ENCODE results near the gene STAT5B. TPM values are rescaled to one million over a fixed set of nuclear protein-coding genes. Genes with fewer than 3 reads are reported as not detected.

The STAT5B gene
- total RNA-seq, 1 donor from 2014 or later, result 80.6 TPM

- no peak for TF ChIP-seq CTCF (IDR thresholded peaks at IDR 0.05)
- no peaks in the 10 kb centered on the region for H3K27me3 ChIP-seq
- H3K27ac ChIP-seq, result no peak overlapping the region
- H3K36me3 ChIP-seq, result peaks cover 28 to 42% of the 10 kb centered on the region in 2 donors
- DNase-seq (ENCODE audit: low spot score in 2 of 2), result no peak
- peaks cover 0 to 2% of the 10 kb centered on the region in 2 donors for H3K4me1 ChIP-seq
- no peak overlapping the region for H3K4me3 ChIP-seq
- H3K9me3 ChIP-seq, result no peaks in the 10 kb centered on the region
- intact Hi-C loops (cut with DNase I), result no loop called here
Measured at GRCh38 chr17:42294469-42295398, 18.5 kb upstream of the STAT5B start.

- Histone ChIP-seq H3K4me3 (no peak overlapping the region), H3K27me3 (no peaks in the 10 kb centered on the region), H3K36me3 (peaks cover 19 to 22% of the 10 kb centered on the region in 2 donors), H3K27ac (no peak overlapping the region), H3K4me1 (peaks cover 16 to 20% of the 10 kb centered on the region in 2 donors), H3K9me3 (no peaks in the 10 kb centered on the region)
- TF ChIP-seq CTCF (IDR thresholded peaks at IDR 0.05), result no peak
- intact Hi-C loops (cut with DNase I), result no loop called here
- DNase-seq (ENCODE audit: low spot score in 2 of 2), result no peak
Measured at GRCh38 chr17:42291129-42291528, 14.9 kb upstream of the STAT5B start.

- Histone ChIP-seq H3K4me3 (no peak overlapping the region), H3K4me1 (peaks cover 16 to 21% of the 10 kb centered on the region in 2 donors), H3K27me3 (no peaks in the 10 kb centered on the region), H3K27ac (no peak overlapping the region), H3K36me3 (peaks cover 16 to 19% of the 10 kb centered on the region in 2 donors), H3K9me3 (no peaks in the 10 kb centered on the region)
- TF ChIP-seq CTCF (IDR thresholded peaks at IDR 0.05), result no peak
- intact Hi-C loops (cut with DNase I), result no loop called here
- DNase-seq (ENCODE audit: low spot score in 2 of 2), result no peak
Measured at GRCh38 chr17:42290577-42290976, 14.4 kb upstream of the STAT5B start.

- DNase-seq (ENCODE audit: low spot score in 2 of 2), result no peak
- Histone ChIP-seq H3K27ac (peak overlapping the region; percentile 90 to 94), H3K9me3 (no peaks in the 10 kb centered on the region), H3K4me1 (peaks cover 16 to 21% of the 10 kb centered on the region in 2 donors), H3K4me3 (peak overlapping the region; percentile 82 to 88), H3K36me3 (peaks cover 8 to 13% of the 10 kb centered on the region in 2 donors), H3K27me3 (no peaks in the 10 kb centered on the region)
- no peak for TF ChIP-seq CTCF (IDR thresholded peaks at IDR 0.05)
- intact Hi-C loops (cut with DNase I), result no loop called here
Measured at GRCh38 chr17:42289611-42290181, 13.5 kb upstream of the STAT5B start.

- Histone ChIP-seq H3K4me3 (peak overlapping the region; percentile 82 to 88), H3K27me3 (no peaks in the 10 kb centered on the region), H3K9me3 (no peaks in the 10 kb centered on the region), H3K27ac (peak overlapping the region; percentile 90 to 94), H3K36me3 (peaks cover 8 to 10% of the 10 kb centered on the region in 2 donors), H3K4me1 (peaks cover 16 to 21% of the 10 kb centered on the region in 2 donors)
- intact Hi-C loops (cut with DNase I), result no loop called here
- peak in 1 of 2 donors; percentile 71 for DNase-seq (ENCODE audit: low spot score in 2 of 2)
- no peak for TF ChIP-seq CTCF (IDR thresholded peaks at IDR 0.05)
Measured at GRCh38 chr17:42288803-42289610, 12.8 kb upstream of the STAT5B start.

Data from ascending aorta (tissue), 2 donors.